HepG2 (cell line): Measurements from ENCODE around the gene DNAJC4. TPM values are rescaled to one million over a fixed set of nuclear protein-coding genes. Genes with fewer than 3 reads are reported as not detected.

ENCODE experiments used
- GRHL1 ChIP-seq: sonication (generic); formaldehyde crosslinking; conservative IDR thresholded peaks from 2 replicates; pipeline ENCODE4 v1.8.0; 2022; ENCODE audit warnings: missing genetic modification reagents
- KAT2B ChIP-seq: fragments of 150-350 bp; IDR thresholded peaks from 2 replicates; pipeline ENCODE4 v1.6.1; 2014; ENCODE audit warnings: low read depth, low read length, borderline replicate concordance
- KMT2B ChIP-seq: IDR thresholded peaks from 2 replicates; pipeline ENCODE4 v1.6.1; 2016; ENCODE audit warnings: missing genetic modification reagents, missing compliant biosample characterization
- PRDM10 ChIP-seq: sonication (generic); formaldehyde crosslinking; IDR thresholded peaks from 2 replicates; pipeline ENCODE4 v1.4.0; 2020; ENCODE audit warnings: low read depth, missing genetic modification reagents
- PRMT3 ChIP-seq: sonication (generic); formaldehyde crosslinking; IDR thresholded peaks from 2 replicates; pipeline ENCODE4 v1.8.1; 2022; ENCODE audit warnings: low read depth, mild to moderate bottlenecking, moderate library complexity, missing genetic modification reagents, borderline replicate concordance
- PRPF4 ChIP-seq: fragments of 200-400 bp; formaldehyde crosslinking; IDR thresholded peaks from 2 replicates; pipeline ENCODE4 v1.6.1; 2016; ENCODE audit warnings: low read length, low read depth; ENCODE audit not compliant: poor library complexity, severe bottlenecking
- SNAPC5 ChIP-seq: sonication (generic); formaldehyde crosslinking; IDR thresholded peaks from 2 replicates; pipeline ENCODE4 v1.8.1; 2023; ENCODE audit warnings: mild to moderate bottlenecking, missing genetic modification reagents, borderline replicate concordance
- ZC3H13 ChIP-seq: sonication (generic); formaldehyde crosslinking; IDR thresholded peaks from 2 replicates; pipeline ENCODE4 v1.8.1; 2023; ENCODE audit warnings: mild to moderate bottlenecking, missing genetic modification reagents, moderate library complexity
- ZNF230 ChIP-seq: sonication (generic); formaldehyde crosslinking; IDR thresholded peaks from 2 replicates; pipeline ENCODE4 v1.4.0; 2020; ENCODE audit warnings: mild to moderate bottlenecking, missing genetic modification reagents
- ZNF235 ChIP-seq: sonication (generic); formaldehyde crosslinking; IDR thresholded peaks from 2 replicates; pipeline ENCODE4 v1.8.1; 2023; ENCODE audit warnings: mild to moderate bottlenecking, missing genetic modification reagents, borderline replicate concordance
- ZNF430 ChIP-seq: sonication (generic); formaldehyde crosslinking; IDR thresholded peaks from 2 replicates; pipeline ENCODE4 v1.9.0; 2021; ENCODE audit warnings: mild to moderate bottlenecking, missing genetic modification reagents
- ZNF512B ChIP-seq: sonication (generic); formaldehyde crosslinking; IDR thresholded peaks from 2 replicates; pipeline ENCODE4 v1.5.1; 2020; ENCODE audit warnings: missing genetic modification reagents, mild to moderate bottlenecking, borderline replicate concordance
- ZNF747 ChIP-seq: sonication (generic); formaldehyde crosslinking; IDR thresholded peaks from 2 replicates; pipeline ENCODE4 v1.8.1; 2023; ENCODE audit warnings: missing genetic modification reagents, mild to moderate bottlenecking, borderline replicate concordance
- ZZZ3 ChIP-seq: sonication (generic); formaldehyde crosslinking; IDR thresholded peaks from 2 replicates; pipeline ENCODE4 v1.4.0; 2020; ENCODE audit warnings: missing genetic modification reagents, mild to moderate bottlenecking, borderline replicate concordance
- polyA plus RNA-seq, 8 experiments: library from polyadenylated mRNA; depleted of rRNA in 3 of 8; stranded (reverse) in 7 of 8; unstranded in 1 of 8; fragments of >200 nt; fragmentation: Illumina TruSeq in 4 of 8; extraction: Trizol in 4 of 8; gene quantifications; 2 replicates each; pipeline versions ENCODE4 v1.2.1 to v1.2.3, GENCODE V29; 2011 to 2016; ENCODE audit warnings: low read depth in 4 of 8, missing spikeins in 1 of 8, mixed read lengths in 1 of 8; ENCODE audit not compliant: insufficient read depth in 1 of 8
- total RNA-seq, 5 experiments: library from RNA; depleted of rRNA; stranded (reverse); fragments of >200 nt; fragmentation: Illumina TruSeq; extraction: Trizol; gene quantifications; 2 replicates each; pipeline ENCODE4 v1.2.3, GENCODE V29; 2016; ENCODE audit warnings: low read depth in 1 of 5
- TF ChIP-seq, protein P1 (sequence below): IDR thresholded peaks from 2 replicates; pipeline ENCODE4 v1.6.1; 2016; ENCODE audit warnings: low read depth, control low read depth
- TF ChIP-seq, protein P2 (sequence below): sonication (generic); formaldehyde crosslinking; IDR thresholded peaks from 2 replicates; pipeline ENCODE4 v1.4.0; 2020; ENCODE audit warnings: missing genetic modification reagents

The DNAJC4 gene
- total and polyA plus RNA-seq, 2 of the 13 experiments (the other 11 are each of a cell fraction or from before 2014, with no cell fraction given), result 10.3 to 60.8 TPM

DNA sequence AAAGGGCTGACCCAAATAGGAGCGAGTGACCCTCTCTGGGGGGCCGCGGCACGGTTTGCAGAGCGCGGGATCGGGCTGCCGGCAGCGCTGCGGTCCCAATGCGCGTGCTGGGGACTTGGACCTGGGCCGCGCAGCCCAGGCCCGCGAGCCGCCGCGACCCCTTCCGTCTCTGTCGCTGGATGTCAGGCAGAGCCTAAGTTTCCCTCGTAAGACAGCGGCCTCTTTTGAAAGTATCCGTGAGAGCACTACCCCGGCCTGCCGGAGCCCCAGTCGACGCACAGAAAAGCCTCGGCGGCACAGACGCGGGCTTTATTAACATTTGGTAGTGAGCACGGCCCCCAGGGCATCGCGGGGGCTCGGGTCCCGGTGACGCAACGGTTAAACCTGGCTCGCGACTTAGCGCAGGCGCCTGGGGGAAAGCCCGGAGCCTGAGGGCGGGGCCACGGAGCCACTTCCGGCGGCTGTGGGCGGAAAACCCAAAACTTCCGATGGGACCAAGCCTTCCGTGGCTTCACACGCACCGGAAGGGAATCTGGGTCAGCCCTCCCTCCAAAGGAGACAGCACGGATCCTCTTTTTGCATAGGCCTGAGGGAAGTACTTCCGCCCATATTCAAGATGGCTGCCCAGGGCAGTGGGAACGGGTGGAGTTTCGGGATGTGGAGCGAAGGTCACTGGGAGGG lies 39.3 kb downstream of the DNAJC4 start (continued):
- TF ChIP-seq PRDM10 (CRISPR knock-in tag) (0 out of 2 replicates have a peak, but pooled peaks have one; percentile 46), ZNF230 (CRISPR knock-in tag) (no peak), KMT2B (no peak), KAT2B (no peak), PRPF4 (no peak), ZNF235 (CRISPR knock-in tag) (no peak), ZNF747 (CRISPR knock-in tag) (peak; percentile 54; the same call in 1 of the 2 replicates), ZNF430 (no peak), ZNF512B (CRISPR knock-in tag) (no peak), ZC3H13 (CRISPR knock-in tag) (peak; percentile 88), SNAPC5 (CRISPR knock-in tag) (peak; percentile 26; the same call in 1 of the 2 replicates), PRMT3 (CRISPR knock-in tag) (no peak), GRHL1 (CRISPR knock-in tag) (no peak), ZZZ3 (peak; percentile 32; the same call in 1 of the 2 replicates)
- TF ChIP-seq, protein P1, sequence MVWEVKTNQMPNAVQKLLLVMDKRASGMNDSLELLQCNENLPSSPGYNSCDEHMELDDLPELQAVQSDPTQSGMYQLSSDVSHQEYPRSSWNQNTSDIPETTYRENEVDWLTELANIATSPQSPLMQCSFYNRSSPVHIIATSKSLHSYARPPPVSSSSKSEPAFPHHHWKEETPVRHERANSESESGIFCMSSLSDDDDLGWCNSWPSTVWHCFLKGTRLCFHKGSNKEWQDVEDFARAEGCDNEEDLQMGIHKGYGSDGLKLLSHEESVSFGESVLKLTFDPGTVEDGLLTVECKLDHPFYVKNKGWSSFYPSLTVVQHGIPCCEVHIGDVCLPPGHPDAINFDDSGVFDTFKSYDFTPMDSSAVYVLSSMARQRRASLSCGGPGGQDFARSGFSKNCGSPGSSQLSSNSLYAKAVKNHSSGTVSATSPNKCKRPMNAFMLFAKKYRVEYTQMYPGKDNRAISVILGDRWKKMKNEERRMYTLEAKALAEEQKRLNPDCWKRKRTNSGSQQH (CRISPR knock-in tag), result no peak; the same call in 1 of the 2 replicates
- TF ChIP-seq, protein P2, sequence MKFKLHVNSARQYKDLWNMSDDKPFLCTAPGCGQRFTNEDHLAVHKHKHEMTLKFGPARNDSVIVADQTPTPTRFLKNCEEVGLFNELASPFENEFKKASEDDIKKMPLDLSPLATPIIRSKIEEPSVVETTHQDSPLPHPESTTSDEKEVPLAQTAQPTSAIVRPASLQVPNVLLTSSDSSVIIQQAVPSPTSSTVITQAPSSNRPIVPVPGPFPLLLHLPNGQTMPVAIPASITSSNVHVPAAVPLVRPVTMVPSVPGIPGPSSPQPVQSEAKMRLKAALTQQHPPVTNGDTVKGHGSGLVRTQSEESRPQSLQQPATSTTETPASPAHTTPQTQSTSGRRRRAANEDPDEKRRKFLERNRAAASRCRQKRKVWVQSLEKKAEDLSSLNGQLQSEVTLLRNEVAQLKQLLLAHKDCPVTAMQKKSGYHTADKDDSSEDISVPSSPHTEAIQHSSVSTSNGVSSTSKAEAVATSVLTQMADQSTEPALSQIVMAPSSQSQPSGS (CRISPR knock-in tag), result peak; percentile 73; the same call in 1 of the 2 replicates
